DMS53 treated with DMSO at 0.1 percent for 48 hours (cell line): ENCODE results near the gene SLC25A1.
"Not testable (repeated sequence)": the region's sequence is repeated elsewhere in the genome, so short reads cannot be mapped to it uniquely, and the experiment has no call there.

Source experiments
- DNase-seq: peaks from one replicate; lab custom pipeline; 2025; ENCODE audit not compliant: unreplicated experiment; lab: John Stamatoyannopoulos, UW

Gene SLC25A1

GRCh38 chr22:19168088-19168890 lies 10.2 kb downstream of the SLC25A1 start:
- DNase-seq, result no peak

GRCh38 chr22:19167106-19167869 lies 11.2 kb downstream of the SLC25A1 start:
- DNase-seq, result no peak

GRCh38 chr22:19166421-19166820 lies 12.1 kb downstream of the SLC25A1 start:
- no peak for DNase-seq

- DNase-seq, result no peak
Observed at GRCh38 chr22:19164425-19164824, 14.1 kb downstream of the SLC25A1 start.

- DNase-seq, result not testable (repeated sequence)
Observed at GRCh38 chr22:19158649-19159048, 19.9 kb downstream of the SLC25A1 start.

- DNase-seq, result not testable (repeated sequence)
Observed at GRCh38 chr22:19156109-19156508, 22.4 kb downstream of the SLC25A1 start.

GRCh38 chr22:19152942-19153883 lies 25.3 kb downstream of the SLC25A1 start:
- DNase-seq, result no peak

- DNase-seq, result no peak
Observed at GRCh38 chr22:19151329-19152191, 27.0 kb downstream of the SLC25A1 start.

- DNase-seq, result no peak
Observed at GRCh38 chr22:19150482-19151328, 27.8 kb downstream of the SLC25A1 start.

GRCh38 chr22:19149991-19150390 lies 28.5 kb downstream of the SLC25A1 start, which contains the start of gene GSC2:
GSC2 (minus strand) TSS chr22:19150292; CDS start chr22:19150283, 9 bp downstream.
- no peak for DNase-seq

- no peak for DNase-seq
Observed at GRCh38 chr22:19149047-19149883, 29.3 kb downstream of the SLC25A1 start.

- no peak for DNase-seq
Observed at GRCh38 chr22:19148417-19149046, 30.0 kb downstream of the SLC25A1 start.

- DNase-seq, result no peak
Observed at GRCh38 chr22:19147195-19147780, 31.2 kb downstream of the SLC25A1 start.

- no peak for DNase-seq
Observed at GRCh38 chr22:19146215-19146968, 32.1 kb downstream of the SLC25A1 start.

GRCh38 chr22:19143967-19144400 lies 34.6 kb downstream of the SLC25A1 start:
- no peak for DNase-seq

GRCh38 chr22:19143212-19143611 lies 35.3 kb downstream of the SLC25A1 start:
- DNase-seq, result no peak

- no peak for DNase-seq
Observed at GRCh38 chr22:19142394-19142793, 36.1 kb downstream of the SLC25A1 start.
